GM12878 (cell line): ENCODE results near the gene MAP4K2. TPM values are rescaled to one million over a fixed set of nuclear protein-coding genes. Genes with fewer than 3 reads are reported as not detected.

ENCODE experiments used
- ATAC-seq: fragments of 200-7000 bp; cut with Tn5 transposase; 3 replicates; pipeline ENCODE4 v1.9.1; 2020; ENCODE audit warnings: mild to moderate bottlenecking, moderate library complexity
- BruUV-seq: library from RNA; stranded (reverse); fragments of 400-500 nt; replicated peaks from 2 replicates; lab custom pipeline; 2021; lab: Mats Ljungman, UMichigan
- CTCF ChIA-PET: fragments of 300-600 bp; sonication (Branson Sonifier 250); formaldehyde crosslinking; extraction: SDS; loops from one replicate; lab custom pipeline; 2021; ENCODE audit warnings: inconsistent platforms; lab: Yijun Ruan, JAX
- POLR2A ChIA-PET: fragments of 350-600 bp; formaldehyde crosslinking; extraction: SDS; loops from one replicate; lab custom pipeline; 2021; ENCODE audit warnings: inconsistent platforms; lab: Charles Lee
- RAD21 ChIA-PET: fragments of 300-600 bp; sonication (Branson Sonifier 250); formaldehyde crosslinking; loops from one replicate; lab custom pipeline; 2023; ENCODE audit warnings: antibody characterized with exemption; ENCODE audit not compliant: unreplicated experiment; lab: Charles Lee
- SMC1A ChIA-PET: fragments of 300-600 bp; sonication (Branson Sonifier 250); formaldehyde crosslinking; loops from one replicate; lab custom pipeline; 2023; ENCODE audit not compliant: unreplicated experiment, uncharacterized antibody; lab: Charles Lee
- DNase-seq: peaks from one replicate; pipeline ENCODE4 v3.0.0-alpha.2; 2011; ENCODE audit warnings: low read depth, low spot score
- FAIRE-seq: peaks from 3 replicates; lab custom pipeline; 2011; peaks lifted over from hg19 to GRCh38; lab: Jason Lieb, UNC
- H2AFZ ChIP-seq: 2 replicates; pipeline ENCODE4 v1.6.0; 2011; ENCODE audit warnings: low read depth, low read length, control low read depth; ENCODE audit not compliant: control insufficient read depth
- H3K27ac ChIP-seq: 2 replicates; pipeline ENCODE4 v1.5.1; 2011; ENCODE audit warnings: control low read depth; ENCODE audit not compliant: control insufficient read depth, insufficient read depth
- H3K27me3 ChIP-seq, 2 experiments: replicated peaks in 1 of 2; 2 replicates each; pipeline versions ENCODE4 v1.6.0 to v1.6.1; 2011; ENCODE audit warnings: low read length in 1 of 2; ENCODE audit not compliant: control insufficient read depth in 2 of 2, insufficient read depth in 2 of 2
- H3K36me3 ChIP-seq, 2 experiments: 2 replicates each; pipeline ENCODE4 v1.5.1; 2011; ENCODE audit warnings: low read length in 1 of 2; ENCODE audit not compliant: control insufficient read depth in 2 of 2, insufficient read depth in 2 of 2
- H3K4me1 ChIP-seq: 2 replicates; pipeline ENCODE4 v1.6.1; 2011; ENCODE audit warnings: mild to moderate bottlenecking, low read length, moderate library complexity, mixed read lengths; ENCODE audit not compliant: control insufficient read depth, insufficient read depth
- H3K4me2 ChIP-seq: 2 replicates; pipeline ENCODE4 v1.6.0; 2011; ENCODE audit warnings: control low read depth; ENCODE audit not compliant: control insufficient read depth, insufficient read depth
- H3K4me3 ChIP-seq: fragments of 200-600 bp; sonication (generic); 2 replicates; pipeline ENCODE4 v1.5.1; 2016
- H3K79me2 ChIP-seq: 2 replicates; pipeline ENCODE4 v1.6.0; 2011; ENCODE audit warnings: low read length; ENCODE audit not compliant: control insufficient read depth, insufficient read depth
- H3K9ac ChIP-seq: 2 replicates; pipeline ENCODE4 v1.8.0; 2011; ENCODE audit warnings: low read length, control low read depth, mixed read lengths; ENCODE audit not compliant: control insufficient read depth, insufficient read depth
- H3K9me3 ChIP-seq: replicated peaks from 3 replicates; pipeline ENCODE4 v1.5.1; 2011; ENCODE audit warnings: mild to moderate bottlenecking, low read length; ENCODE audit not compliant: control insufficient read depth, insufficient read depth
- H4K20me1 ChIP-seq: 2 replicates; pipeline ENCODE4 v1.6.0; 2011; ENCODE audit not compliant: control insufficient read depth, insufficient read depth
- ATF2 ChIP-seq: IDR thresholded peaks from 2 replicates; pipeline ENCODE4 v1.6.1; 2012; ENCODE audit warnings: low read length, inconsistent platforms
- CHD2 ChIP-seq: IDR thresholded peaks from 2 replicates; pipeline ENCODE4 v1.6.1; 2011; ENCODE audit warnings: low read depth, low read length, improper control_type of control experiment, borderline replicate concordance
- E2F8 ChIP-seq: fragments of 450-650 bp; IDR thresholded peaks from 2 replicates; pipeline ENCODE4 v1.6.1; 2018; ENCODE audit warnings: mild to moderate bottlenecking, low read depth, moderate library complexity; ENCODE audit not compliant: partially characterized antibody
- ETV6 ChIP-seq, 2 experiments: fragments of 450-650 bp in 1 of 2; IDR thresholded peaks in 1 of 2; conservative IDR thresholded peaks in 1 of 2; 2 replicates each; pipeline ENCODE4 v1.6.1; 2014; ENCODE audit warnings: antibody characterized with exemption in 1 of 2, borderline replicate concordance in 1 of 2, low read depth in 1 of 2, mild to moderate bottlenecking in 1 of 2, moderate library complexity in 1 of 2
- FOS ChIP-seq: IDR thresholded peaks from 3 replicates; pipeline ENCODE4 v1.6.1; 2011; ENCODE audit warnings: borderline replicate concordance; ENCODE audit not compliant: insufficient read length; ENCODE audit errors: extremely low read depth
- MYB ChIP-seq: fragments of 150-350 bp; IDR thresholded peaks from 2 replicates; pipeline ENCODE4 v1.6.1; 2014; ENCODE audit warnings: mild to moderate bottlenecking, low read depth, low read length, borderline replicate concordance
- NR2C2 ChIP-seq: IDR thresholded peaks from 2 replicates; pipeline ENCODE4 v1.6.1; 2011; ENCODE audit warnings: borderline replicate concordance, low read depth; ENCODE audit not compliant: control insufficient read depth, insufficient read length
- POLR2A ChIP-seq: IDR thresholded peaks from 2 replicates; pipeline ENCODE4 v1.6.1; 2011; ENCODE audit warnings: low read depth, mild to moderate bottlenecking, low read length
- POLR2AphosphoS5 ChIP-seq: IDR thresholded peaks from 2 replicates; pipeline ENCODE4 v1.6.1; 2011; ENCODE audit warnings: mild to moderate bottlenecking, low read length, inconsistent platforms
- RB1 ChIP-seq: fragments of 450-650 bp; formaldehyde crosslinking; IDR thresholded peaks from 2 replicates; pipeline ENCODE4 v1.6.1; 2017; ENCODE audit warnings: mild to moderate bottlenecking, borderline replicate concordance
- RCOR1 ChIP-seq: conservative IDR thresholded peaks from 2 replicates; pipeline ENCODE4 v1.6.1; 2012; ENCODE audit warnings: low read depth, low read length, improper control_type of control experiment
- SMC3 ChIP-seq: IDR thresholded peaks from 2 replicates; pipeline ENCODE4 v1.6.1; 2011; ENCODE audit warnings: low read length, improper control_type of control experiment, borderline replicate concordance
- SPI1 ChIP-seq: IDR thresholded peaks from 2 replicates; pipeline ENCODE4 v1.6.1; 2011; ENCODE audit warnings: low read depth, mild to moderate bottlenecking, low read length, moderate library complexity, borderline replicate concordance; ENCODE audit not compliant: insufficient read depth
- USF2 ChIP-seq: IDR thresholded peaks from 2 replicates; pipeline ENCODE4 v1.6.1; 2011; ENCODE audit warnings: low read depth, low read length, improper control_type of control experiment, borderline replicate concordance
- ZNF217 ChIP-seq: fragments of 450-650 bp; IDR thresholded peaks from 2 replicates; pipeline ENCODE4 v1.6.1; 2017; ENCODE audit warnings: antibody characterized with exemption, mild to moderate bottlenecking
- WGBS: methylation state at CpG from one replicate; pipeline ENCODE4 v1.1.6; 2016; ENCODE audit warnings: low lambda C conversion rate; ENCODE audit not compliant: insufficient replicate concordance, insufficient coverage; ENCODE audit errors: missing lambda C conversion rate; 5-methylcytosine and 5-hydroxymethylcytosine counted together
- in situ Hi-C: fragments of 300-500 bp; cut with MboI; formaldehyde crosslinking; loops from 9 replicates; pipeline ENCODE4 v1.14.3; 2018; ENCODE audit warnings: mixed read lengths
- intact Hi-C: fragments of 100-400 bp; cut with micrococcal nuclease; formaldehyde crosslinking; loops from one replicate; pipeline ENCODE4 v1.14.2; 2022; ENCODE audit not compliant: unreplicated experiment
- polyA plus RNA-seq, 11 experiments: library from polyadenylated mRNA; depleted of rRNA in 4 of 11; unstranded in 6 of 11; stranded (reverse) in 5 of 11; fragments of >200 nt; fragmentation: Nextera tagmentation in 4 of 11; fragmentation: Illumina TruSeq in 1 of 11; extraction: Ambion mirVana in 4 of 11; extraction: Trizol in 1 of 11; gene quantifications; 1 replicate in 1 of 11; 2 replicates in 10 of 11; pipeline versions ENCODE4 v1.2.1 to v1.2.3, GENCODE V29; 2011 to 2016; ENCODE audit warnings: inconsistent platforms in 2 of 11, missing spikeins in 2 of 11, low read depth in 1 of 11
- total RNA-seq, 4 experiments: library from RNA; depleted of rRNA in 3 of 4; stranded (reverse); fragments of >200 nt in 3 of 4; fragmentation: Illumina TruSeq in 1 of 4; extraction: Trizol in 1 of 4; gene quantifications; 2 replicates each; pipeline versions ENCODE4 v1.2.1 to v1.2.3, GENCODE V29; 2013 to 2021
- TF ChIP-seq, protein P1 (sequence below): IDR thresholded peaks from 2 replicates; pipeline ENCODE4 v1.6.1; 2011; ENCODE audit warnings: borderline replicate concordance, low read depth, mild to moderate bottlenecking, moderate library complexity, low read length; ENCODE audit not compliant: insufficient read depth, poor library complexity, severe bottlenecking

Gene MAP4K2
- total and polyA plus RNA-seq, 10 of the 15 experiments (the other 5 are each of a cell fraction or from before 2014, with no cell fraction given): 0.98 to 78.1 (median 48.9) TPM

DNA sequence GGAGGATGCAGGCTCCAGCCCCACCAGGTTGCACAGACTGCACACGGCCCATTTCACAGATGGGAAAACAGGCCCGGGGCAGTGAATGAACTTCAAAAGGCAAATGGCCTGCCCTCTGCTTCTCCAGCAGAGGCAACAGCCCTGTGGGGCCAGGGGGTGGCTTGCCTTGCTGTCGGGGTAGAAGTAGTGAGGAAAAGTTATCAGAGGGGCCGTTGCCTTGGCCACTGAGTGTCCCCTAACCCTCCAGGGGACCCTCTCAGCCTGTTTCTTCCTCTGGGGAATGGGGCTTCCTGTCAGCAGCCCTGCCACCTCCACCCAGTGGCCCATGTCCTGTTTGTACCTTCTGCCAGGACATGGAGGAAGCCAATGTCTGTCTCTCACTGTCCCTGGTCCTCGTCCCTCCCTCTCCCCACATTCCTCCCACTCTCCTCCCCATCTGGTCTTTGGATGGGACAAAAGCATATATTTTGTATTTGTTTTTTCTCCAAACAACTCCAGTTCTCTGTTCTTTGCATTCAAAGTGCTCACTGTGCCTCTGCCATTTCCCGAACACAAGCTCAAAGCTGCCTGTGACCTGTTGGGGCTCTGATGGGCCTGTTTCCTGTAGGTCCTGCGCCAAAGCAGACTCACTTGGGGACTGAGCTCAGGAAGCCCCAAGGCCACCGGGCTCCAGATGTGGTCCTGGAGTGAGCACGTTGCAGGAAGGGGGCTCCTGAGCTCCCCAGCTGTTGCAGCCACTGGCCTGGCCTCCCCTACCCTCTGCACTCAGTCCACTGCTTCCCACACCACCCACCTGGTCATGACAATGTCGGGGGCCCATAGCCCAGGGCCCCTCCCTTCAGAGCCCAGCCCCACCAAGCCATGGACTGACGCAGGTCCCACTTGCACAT is 9.5 kb downstream of the MAP4K2 start (continued):
- TF ChIP-seq NR2C2: no peak
- no peak for TF ChIP-seq FOS
- no peak for TF ChIP-seq RCOR1
- TF ChIP-seq ETV6 (conservative IDR thresholded peaks at IDR 0.05 in 1 of 2, IDR thresholded peaks at IDR 0.05 in 1 of 2; ENCODE audit: borderline replicate concordance in 1 of 2, low read depth in 1 of 2): no peak
- TF ChIP-seq ATF2: no peak
- TF ChIP-seq POLR2A: no peak
- no peak for TF ChIP-seq SMC3
- TF ChIP-seq CHD2: no peak
- no peak for TF ChIP-seq ZNF217

GRCh38 chr11:64792482-64792881 is 10.5 kb downstream of the MAP4K2 start:
- BruUV-seq: no TSS peak
- no peaks in the 10 kb centered on the region for H3K27me3 ChIP-seq
- H3K9ac ChIP-seq: no peak overlapping the region
- no peak overlapping the region for H3K4me3 ChIP-seq
- ChIA-PET POLR2A (interaction anchor here (0.5 kb wide), 1 partner anchor 615 kb away, joined by 4 read pairs; no protein-coding TSS in a partner anchor), RAD21 (no interaction called here), CTCF (interaction anchor here (1.1 kb wide), 1 partner anchor 8 kb away, joined by 5 read pairs; no protein-coding TSS in a partner anchor), SMC1A (no interaction called here)
- H3K79me2 ChIP-seq: no peaks in the 10 kb centered on the region
- H3K9me3 ChIP-seq: no peaks in the 10 kb centered on the region
- no peak for FAIRE-seq
- no peaks in the 10 kb centered on the region for H3K4me1 ChIP-seq
- no peak overlapping the region for H3K4me2 ChIP-seq
- H3K36me3 ChIP-seq: peaks cover 5 to 22% of the 10 kb centered on the region in 2 experiments; a peak in 3 of 4 replicates
- in situ Hi-C loops: no loop called here
- no peak for DNase-seq
- 94% methylated on average over 4 of the region's 4 CpGs for WGBS
- no peak overlapping the region for H2AFZ ChIP-seq
- H4K20me1 ChIP-seq: no peaks in the 10 kb centered on the region
- intact Hi-C loops: no loop called here
- no peak for ATAC-seq
- no peak overlapping the region for H3K27ac ChIP-seq
- no peak for TF ChIP-seq RB1
- TF ChIP-seq POLR2AphosphoS5: no peak
- TF ChIP-seq, protein P1, sequence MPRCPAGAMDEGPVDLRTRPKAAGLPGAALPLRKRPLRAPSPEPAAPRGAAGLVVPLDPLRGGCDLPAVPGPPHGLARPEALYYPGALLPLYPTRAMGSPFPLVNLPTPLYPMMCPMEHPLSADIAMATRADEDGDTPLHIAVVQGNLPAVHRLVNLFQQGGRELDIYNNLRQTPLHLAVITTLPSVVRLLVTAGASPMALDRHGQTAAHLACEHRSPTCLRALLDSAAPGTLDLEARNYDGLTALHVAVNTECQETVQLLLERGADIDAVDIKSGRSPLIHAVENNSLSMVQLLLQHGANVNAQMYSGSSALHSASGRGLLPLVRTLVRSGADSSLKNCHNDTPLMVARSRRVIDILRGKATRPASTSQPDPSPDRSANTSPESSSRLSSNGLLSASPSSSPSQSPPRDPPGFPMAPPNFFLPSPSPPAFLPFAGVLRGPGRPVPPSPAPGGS: no peak
- TF ChIP-seq USF2: no peak
- TF ChIP-seq SPI1: no peak
- no peak for TF ChIP-seq E2F8
- no peak for TF ChIP-seq MYB
